HL-60/S4 treated with phorbol 12-myristate 13-acetate at 8.2 ng/mL for 4 days and 3 days (cell line): ENCODE data around the gene ERGIC3.

ENCODE experiments used
- in situ Hi-C: fragments of 300-500 bp; cut with MboI; formaldehyde crosslinking; loops from 2 replicates; pipeline ENCODE4 v1.15.0; 2022; ENCODE audit warnings: low sequenced_read_pairs

The ERGIC3 gene

DNA sequence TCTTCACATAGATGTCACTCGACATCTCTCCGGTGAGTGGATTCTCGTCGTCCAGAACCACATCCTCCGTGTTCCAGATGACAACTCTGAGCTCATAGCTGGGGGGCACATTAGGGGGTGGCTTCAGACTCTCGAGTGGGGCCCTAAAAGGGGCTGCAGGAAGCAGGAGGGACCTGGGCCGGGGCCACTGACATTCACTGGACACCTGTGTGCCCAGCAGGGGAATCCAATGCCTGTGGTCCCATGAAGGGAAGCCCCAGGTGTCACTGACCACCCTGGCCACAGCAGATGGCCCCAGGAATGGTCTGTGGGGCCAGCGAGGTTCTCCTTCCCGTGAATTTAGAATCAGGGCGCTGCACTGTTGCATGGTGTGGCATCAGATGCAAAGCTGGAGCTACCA lies 18.7 kb downstream of the ERGIC3 start:
- in situ Hi-C loops: no loop called here

DNA sequence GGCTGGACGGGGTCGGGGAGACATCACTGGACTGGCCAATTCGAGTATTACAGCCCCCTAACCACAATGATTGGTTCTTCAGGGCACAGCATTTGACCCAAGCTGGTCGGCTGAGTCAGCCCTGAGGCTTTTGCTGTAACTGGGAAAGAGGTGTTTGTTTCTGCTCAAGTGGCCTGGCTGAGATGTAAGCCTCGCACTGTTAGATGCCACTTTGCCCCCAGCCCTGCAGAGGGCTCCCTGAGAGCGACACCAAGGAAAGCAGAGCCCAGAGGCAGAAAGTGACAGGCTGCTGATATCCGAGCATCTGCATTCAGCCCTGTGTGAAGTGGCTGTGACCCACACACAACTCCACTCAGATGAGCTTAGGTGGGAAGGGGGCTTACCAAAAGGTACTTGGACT lies 19.4 kb downstream of the ERGIC3 start:
- in situ Hi-C loops: no loop called here

DNA sequence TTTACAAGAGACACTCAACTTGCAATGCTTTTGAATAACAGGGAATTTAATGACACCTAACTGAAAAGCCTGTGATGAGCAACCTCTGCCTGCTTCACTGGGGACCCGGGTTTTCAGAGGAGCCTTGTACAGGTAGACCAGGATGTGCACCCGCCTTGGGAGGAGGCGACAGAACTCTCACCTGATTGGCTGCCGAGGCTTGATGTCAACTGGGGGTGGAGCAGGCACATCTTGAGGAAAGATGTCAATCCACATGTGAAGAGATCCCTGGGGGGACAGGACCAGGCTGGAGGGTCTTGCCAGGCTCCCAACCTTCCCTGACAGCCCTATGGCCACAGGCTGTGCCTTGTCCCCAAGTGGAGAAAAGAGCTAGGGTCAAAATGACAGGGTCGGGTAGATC lies 19.8 kb downstream of the ERGIC3 start:
- in situ Hi-C loops: no loop called here

DNA sequence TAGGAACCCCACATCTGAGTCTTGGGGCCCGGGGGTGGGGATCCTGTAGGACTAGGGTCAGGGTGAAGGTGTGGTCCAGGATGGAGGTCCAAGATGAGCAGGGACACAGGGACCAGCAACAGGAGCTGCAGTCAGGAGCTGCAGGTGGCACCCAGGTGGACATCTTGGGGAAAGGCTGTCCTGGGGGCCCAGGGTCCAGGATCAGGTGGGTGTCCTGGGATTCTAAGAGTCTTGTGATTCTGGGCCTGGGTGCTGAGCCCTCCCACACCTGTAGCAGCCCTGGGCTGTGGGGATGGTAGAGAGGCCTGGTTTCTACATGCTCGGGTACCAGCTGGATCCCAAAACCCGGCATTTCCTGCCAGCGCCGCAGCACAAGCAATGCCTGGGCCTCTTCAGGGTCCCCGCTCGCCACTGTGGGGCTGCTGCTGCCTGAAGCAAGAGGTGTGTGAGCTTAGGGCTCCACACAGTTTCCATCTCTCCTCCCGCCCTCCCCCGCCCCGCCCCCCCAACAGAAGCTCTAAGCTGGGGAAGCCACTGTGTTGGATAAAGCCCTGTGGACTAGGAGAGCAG lies 20.7 kb downstream of the ERGIC3 start:
- in situ Hi-C loops: no loop called here

DNA sequence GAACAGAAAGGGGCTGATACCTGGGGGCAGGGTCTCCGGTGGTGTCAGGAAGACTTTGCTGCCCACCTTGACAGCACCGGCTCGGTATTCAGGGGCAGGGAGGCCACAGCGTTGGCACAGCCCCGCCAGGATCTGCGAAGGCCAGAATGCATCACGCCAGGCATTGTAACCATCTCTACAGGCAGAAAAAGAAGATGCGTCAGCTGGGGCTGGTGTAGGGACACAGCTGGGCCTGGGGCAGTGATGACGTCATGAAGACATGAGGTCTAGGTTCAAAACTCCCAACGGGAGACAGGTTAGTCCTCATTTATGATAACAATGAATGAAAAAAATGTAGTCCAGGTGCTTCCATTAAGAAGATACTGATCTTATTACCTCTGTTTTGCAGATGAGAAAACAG lies 22.0 kb downstream of the ERGIC3 start:
- in situ Hi-C loops: no loop called here

DNA sequence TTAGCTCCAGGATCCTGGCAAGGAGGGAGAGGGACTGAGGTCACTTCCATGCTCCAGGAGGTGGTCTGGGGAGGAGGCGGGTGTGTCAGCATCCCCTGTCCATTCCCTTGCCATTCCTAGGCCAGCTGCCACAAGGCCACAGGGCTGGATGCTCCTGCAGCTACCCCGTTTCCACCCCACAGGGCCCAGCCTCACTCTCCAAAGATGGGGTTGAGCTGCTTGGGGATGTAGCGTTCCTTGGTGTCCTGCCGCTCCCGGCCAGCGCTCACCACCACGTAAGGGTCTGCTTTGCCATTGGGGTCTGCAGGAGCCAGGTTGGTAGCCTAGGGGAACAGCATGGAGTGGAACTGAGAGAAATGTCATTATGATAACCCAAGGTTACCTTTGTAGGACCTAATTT lies 23.0 kb downstream of the ERGIC3 start:
- in situ Hi-C loops: no loop called here

DNA sequence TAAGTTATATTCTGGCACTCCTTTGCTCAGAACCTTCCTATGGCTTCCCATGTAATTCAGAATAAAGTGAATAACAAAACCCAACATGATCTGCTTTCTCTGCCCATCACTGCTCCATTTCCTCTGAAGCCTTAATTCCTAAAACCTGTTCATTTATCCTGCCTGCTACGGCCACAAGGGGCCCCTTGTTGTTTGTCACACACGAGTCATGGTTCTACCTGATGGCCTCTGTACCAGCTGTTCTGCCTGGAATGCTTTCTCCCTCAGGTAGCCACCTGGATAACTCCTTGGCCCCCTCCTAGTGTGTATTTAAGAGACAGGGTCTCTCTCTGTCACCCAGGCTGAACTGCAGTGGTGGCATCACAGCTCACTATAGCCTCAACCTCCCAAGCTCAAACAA lies 26.8 kb downstream of the ERGIC3 start:
- in situ Hi-C loops: no loop called here

DNA sequence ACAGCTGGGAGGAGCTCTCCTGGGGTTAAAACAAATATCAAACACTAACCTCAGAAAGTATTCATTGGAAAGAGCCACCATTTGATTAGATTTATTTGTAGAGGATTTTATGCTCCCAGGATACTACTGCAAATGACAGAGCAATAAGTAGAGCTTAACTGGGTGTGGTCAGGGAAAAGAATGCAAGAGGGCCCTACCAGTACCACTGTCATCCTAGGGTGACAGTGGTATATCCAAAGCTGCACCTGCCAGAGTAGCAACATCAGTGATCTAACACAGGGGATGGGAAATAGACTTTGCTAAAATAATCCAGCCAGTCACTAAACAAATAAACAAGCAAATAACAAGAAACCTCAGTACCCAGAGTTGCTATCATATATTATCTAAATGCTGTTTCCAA lies 29.7 kb downstream of the ERGIC3 start:
- in situ Hi-C loops: no loop called here

DNA sequence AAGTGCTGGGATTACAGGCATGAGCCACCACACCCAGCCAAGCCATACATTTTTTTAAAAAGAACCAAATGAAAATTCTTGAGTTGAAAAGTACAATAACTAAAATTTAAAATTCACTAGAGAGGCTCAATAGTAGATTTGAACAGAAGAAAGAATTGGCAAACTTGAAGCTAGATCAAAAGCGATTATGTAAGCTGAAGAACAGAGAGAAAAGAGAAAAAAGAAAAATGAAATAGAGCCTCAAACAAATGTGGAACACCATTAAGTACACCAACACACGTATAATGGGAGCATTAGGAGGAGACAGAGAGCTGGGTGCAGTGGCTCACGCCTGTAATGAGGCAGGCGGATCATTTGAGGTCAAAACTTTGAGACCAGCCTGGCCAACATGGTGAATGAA lies 31.0 kb downstream of the ERGIC3 start:
- in situ Hi-C loops: no loop called here

DNA sequence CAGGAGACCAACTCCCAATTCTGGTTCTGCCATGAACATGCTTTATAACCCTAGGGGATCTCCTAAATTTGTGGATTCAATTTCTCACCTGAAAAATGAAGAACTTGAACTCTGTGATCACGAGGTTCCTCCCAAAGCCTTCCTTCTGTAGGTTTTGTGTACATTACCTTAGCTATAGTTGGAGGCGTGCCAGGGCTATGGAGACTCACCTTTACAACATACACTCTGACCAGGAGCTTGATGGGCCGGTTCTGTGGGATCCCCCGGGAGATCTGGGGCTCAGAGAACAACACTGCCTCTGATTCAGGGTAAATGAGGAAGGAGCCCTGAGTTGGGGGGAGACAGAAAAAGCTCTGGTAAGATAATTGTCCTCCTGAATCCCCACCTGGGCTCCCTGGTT lies 34.1 kb downstream of the ERGIC3 start:
- in situ Hi-C loops: no loop called here

DNA sequence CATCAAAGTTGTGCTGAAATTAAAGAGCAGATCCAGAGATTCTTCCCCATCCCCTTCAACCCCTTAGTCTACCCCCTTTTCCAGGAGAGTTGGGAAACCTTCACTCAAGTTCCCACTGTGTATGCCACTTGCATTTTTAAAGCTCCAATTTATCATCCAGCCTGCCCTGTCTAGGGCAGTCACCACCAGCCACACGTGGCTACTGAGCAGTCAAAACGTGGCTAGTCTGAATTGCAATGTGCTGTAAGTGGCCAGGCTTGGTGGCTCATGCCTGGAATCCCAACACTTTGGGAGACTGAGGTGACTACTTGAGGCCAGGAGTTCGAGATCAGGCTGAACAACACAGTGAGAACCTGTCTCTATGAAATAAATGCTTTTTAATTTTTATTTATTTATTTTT lies 34.9 kb downstream of the ERGIC3 start:
- in situ Hi-C loops: no loop called here

DNA sequence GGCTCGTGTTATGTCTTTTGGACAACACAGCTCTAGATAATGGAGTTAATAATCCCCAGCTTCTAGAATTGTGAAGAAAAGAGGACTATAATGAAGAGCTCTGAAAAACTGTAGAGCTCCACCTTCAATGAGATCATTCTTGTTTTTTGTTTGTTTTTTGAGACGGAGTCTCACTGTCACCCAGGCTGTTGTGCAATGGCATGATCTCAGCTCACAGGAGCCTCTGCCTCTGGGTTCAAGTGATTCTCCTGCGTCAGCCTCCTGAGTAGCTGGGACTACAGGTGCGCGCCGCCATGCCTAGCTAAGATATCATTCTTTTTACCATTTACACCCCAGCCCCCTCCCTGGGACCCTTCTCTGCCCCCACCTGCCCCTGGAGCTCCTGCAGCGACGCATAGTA lies 36.6 kb downstream of the ERGIC3 start:
- in situ Hi-C loops: no loop called here

DNA sequence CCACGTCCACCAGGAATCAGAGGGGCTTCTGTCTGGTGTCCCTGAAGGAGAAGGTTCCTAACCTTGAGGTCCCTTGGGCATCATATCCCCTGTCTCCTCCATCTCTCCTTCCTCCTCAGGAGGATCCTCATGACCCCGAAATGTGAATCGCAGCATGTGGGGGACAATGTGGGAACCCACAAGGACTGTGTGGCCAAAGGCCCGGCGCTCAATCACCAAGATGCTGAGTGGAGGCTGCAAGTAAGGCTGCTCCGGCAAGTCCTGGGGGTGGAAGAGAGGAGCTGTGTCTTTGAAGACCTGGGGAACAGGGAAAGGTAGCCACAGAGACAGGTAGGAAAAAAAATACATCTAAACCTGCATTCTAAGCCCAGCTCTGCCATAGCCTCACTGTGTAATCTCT lies 37.3 kb downstream of the ERGIC3 start:
- in situ Hi-C loops: no loop called here

DNA sequence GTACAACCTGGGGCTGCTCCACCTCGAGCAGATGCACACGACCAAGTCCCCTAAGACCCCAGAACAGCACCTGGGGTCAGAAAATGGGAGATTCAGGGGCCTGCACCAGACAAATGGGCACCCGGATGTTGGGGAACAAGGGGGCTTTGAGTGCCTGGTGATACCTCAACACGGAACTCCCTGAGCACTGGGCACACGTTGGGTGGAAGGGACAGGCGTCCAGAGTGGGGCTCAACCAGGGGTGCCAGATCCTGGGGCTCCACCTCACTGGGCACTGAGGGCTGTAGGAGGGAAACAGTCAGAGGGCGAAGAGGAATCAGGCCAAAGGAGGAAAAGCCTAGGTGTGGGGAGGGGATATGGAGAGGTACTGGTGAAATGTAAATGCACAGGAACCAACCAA lies 40.3 kb downstream of the ERGIC3 start:
- in situ Hi-C loops: no loop called here

DNA sequence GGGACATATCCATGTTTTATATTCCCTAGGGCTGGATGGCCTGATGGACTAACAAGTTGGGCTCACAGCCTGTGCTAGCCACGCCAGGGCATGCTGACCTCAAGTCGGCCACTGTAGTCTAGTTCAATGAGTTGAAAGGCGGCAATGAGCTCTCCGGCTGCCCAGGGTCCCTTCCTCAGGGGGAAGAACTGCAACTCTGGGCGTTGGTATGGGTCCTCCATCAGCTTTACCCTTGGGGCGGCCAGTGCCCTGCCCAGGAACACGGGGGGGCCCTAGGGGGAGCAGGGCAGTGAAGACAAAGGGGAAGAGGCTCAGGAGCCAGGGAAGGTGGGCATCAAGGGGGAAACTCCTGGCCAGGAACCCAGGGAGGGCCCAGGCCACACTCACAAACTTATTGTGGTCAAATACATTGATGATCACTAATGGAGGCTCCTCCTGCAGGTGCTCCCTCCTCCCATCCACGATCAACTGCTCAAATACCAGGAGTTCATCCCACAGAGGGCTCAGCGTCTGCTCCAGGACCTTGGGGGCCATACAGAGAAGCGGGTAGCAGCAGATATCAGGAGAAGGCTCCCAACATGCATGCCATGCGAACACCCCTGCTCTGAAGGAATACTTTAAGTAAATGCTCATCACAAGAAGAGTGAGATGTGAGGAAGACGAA lies 41.0 kb downstream of the ERGIC3 start:
- in situ Hi-C loops: no loop called here

DNA sequence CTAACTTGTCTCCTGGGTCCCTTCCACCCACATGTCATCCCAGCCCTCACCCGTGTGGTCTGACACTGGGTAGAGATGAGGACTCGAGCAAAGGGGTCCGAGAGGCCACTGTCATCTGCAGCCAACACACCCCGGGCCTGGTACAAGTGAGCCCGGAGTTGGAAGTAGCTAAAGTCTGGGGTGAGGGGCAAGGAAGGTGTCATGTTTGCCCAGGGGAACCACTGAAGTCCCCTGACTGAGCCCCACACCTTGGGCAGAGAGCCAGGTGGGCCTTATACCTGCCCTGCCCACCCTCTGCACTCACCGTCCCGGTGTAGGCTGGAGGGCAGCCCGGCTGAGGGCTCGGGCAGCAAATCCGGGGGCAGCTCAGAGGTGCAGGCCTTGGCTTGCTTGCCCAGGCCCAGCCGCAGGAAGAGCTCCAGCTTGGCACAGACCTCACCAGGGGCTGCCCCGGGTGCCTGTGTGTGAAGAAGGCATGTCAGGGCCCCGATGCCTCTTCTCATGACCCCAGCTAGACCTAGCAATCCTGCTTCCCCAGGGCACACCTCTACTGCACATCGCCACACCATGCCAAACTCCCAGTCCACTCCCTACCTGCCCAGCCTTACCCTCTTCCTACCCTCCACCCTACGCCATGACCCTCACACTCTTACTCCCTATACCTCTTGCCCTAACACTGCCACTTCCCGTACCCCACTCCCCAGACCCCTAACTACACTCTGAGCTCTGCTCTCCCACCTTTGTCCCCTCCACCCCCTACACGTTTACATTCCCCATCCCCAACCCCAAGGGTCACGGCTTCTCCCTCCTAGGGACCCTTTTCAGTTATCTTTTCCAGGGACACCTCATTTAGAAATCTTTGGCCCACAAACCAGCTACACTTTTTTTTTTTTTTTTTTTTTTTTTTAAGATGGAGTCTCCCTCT lies 42.0 kb downstream of the ERGIC3 start:
- in situ Hi-C loops: no loop called here

DNA sequence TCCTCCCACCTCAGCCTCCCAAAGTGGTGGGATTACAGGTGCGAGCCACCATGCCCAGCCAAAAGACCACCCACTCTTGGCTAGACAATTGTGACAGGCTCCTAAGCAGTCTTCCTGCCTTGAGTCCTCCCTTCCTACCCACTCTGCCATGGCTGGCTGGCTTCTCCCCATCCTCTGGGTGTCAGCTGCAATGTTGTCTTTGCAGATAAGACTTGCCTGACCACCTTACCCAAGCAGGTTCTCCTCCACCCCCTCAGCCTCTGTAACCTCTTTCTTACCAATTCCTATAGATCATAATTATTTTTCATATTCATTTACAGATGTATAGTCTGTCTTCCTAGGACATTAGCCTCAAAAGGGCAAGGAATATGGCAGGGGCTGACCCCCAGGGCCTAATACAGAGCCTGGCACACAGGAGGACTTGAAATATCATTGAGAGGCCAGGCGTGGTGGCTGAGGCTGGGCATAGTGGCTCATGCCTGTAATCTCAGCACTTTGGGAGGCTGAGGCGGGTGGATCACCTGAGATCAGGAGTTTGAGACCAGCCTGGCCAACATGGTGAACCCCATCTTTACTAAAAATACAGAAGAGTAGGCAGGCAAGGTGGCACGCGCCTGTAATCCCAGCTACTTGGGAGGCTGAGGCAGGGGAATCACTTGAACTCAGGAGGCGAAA lies 45.0 kb downstream of the ERGIC3 start:
- in situ Hi-C loops: no loop called here

DNA sequence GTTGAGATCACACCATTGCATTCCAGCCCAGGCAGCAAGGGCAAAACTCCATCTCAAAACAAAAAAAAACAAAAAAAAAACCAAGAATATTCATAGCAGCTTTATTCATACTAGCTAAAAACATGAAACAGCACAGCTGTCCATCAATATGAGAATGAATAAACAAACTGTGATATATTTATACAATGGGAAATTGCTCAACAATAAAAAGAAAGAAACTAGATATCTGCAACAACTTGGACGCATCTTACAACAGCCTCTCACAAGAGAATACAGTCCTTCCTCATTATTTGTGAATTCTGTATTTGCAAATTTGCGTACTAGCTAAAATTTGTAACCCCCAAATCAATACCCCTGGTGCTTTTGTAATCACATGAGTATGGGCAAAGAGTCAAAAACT lies 45.6 kb downstream of the ERGIC3 start:
- in situ Hi-C loops: no loop called here

DNA sequence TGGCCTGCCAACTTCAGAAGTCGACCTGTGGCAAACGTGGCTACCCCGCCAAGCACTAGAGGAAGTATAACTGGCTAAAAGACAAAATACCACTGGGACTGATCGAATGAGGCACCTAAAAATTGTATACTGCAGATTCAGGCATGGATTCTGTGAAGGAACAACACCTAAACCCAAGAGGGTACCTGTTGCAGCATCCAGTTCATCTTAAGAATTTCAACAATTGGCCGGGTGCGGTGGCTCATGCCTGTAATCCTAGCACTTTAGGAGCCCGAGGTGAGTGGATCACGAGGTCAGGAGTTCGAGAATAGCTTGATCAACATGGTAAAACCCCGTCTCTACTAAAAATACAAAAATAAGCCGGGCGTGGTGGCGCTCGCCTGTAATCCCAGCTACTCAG lies 46.5 kb downstream of the ERGIC3 start:
- in situ Hi-C loops: no loop called here

DNA sequence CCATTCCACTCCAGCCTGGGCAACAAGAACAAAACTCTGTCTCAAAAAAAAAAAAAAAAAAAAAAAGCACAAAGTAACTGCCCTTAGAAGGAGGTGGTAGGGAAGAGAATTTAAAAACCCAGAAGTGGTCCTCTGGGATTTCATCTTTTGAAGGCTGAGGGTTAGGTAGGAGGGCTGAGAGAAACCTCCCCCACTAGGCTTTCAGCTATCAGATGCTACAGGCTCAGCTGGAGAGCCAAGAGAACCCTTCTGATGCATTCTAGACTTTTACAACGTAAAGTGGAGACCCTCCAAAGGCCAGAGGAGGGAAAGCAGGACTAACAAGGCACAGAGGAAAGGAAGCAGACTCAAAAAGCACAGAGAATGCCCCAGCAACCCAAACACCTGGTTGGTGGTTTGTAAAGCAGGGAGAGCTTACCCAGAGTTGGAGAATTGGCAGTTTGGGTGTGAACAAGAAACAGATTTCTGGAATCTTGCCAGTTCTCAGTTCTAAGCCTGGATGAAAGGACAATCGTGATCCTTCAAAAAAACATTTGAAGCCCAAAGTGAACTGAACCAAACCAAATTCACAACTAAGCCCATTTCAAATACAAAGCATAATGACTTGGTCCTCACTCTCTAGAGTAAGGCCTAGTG lies 50.6 kb downstream of the ERGIC3 start:
- in situ Hi-C loops: no loop called here

DNA sequence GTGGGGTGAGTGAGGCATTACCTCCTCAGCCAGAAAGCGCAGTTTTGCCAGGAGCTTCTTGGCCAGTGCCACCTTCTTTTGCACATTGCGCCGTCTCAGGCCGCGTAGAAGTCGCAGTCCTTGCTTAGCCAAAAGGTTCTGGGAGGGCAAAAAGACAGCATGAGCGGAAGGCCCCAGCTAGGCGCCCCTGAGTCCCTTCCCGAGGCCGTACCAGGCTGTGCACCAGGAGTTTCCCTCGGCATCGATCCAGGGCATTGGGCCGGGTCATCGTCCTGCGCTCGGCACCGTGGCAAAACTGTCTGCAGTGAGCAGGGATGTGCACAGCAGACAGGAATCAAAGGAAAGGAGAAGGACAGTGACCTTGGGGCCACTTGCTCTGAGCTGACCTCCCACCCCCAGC lies 53.6 kb downstream of the ERGIC3 start:
- in situ Hi-C loops: no loop called here
